GM19463 (cell line): ENCODE results near the gene MTERF1.
"Not testable (repeated sequence)": the region's sequence is repeated elsewhere in the genome, so short reads cannot be mapped to it uniquely, and the experiment has no call there.

Source experiments
- ATAC-seq: cut with Tn5 transposase; IDR thresholded peaks from one replicate; pipeline ENCODE4 v1.9.1; 2021; ENCODE audit warnings: mild to moderate bottlenecking, moderate library complexity; ENCODE audit not compliant: unreplicated experiment

Gene MTERF1

GRCh38 chr7:91887336-91888213 lies 7.1 kb upstream of the MTERF1 start:
- not testable (repeated sequence) for ATAC-seq

GRCh38 chr7:91883676-91884362 lies 3.3 kb upstream of the MTERF1 start:
- ATAC-seq = no peak

GRCh38 chr7:91880016-91880412 lies 488 bp downstream of the MTERF1 start:
- no peak for ATAC-seq

- ATAC-seq = no peak
These were observed 3.9 kb downstream of the MTERF1 start for GRCh38 chr7:91876391-91877133.

- ATAC-seq = no peak
These were observed 4.7 kb downstream of the MTERF1 start for GRCh38 chr7:91875851-91876250.

- no peak for ATAC-seq
These were observed 7.6 kb downstream of the MTERF1 start for GRCh38 chr7:91872928-91873327.

- no peak for ATAC-seq
These were observed 8.4 kb downstream of the MTERF1 start for GRCh38 chr7:91872069-91872468.

- ATAC-seq = no peak
These were observed 10.8 kb downstream of the MTERF1 start for GRCh38 chr7:91869661-91870060.

- no peak for ATAC-seq
These were observed 13.8 kb downstream of the MTERF1 start for GRCh38 chr7:91866599-91867148.

GRCh38 chr7:91865511-91865910 lies 15.0 kb downstream of the MTERF1 start:
- no peak for ATAC-seq

- ATAC-seq = not testable (repeated sequence)
These were observed 15.9 kb downstream of the MTERF1 start for GRCh38 chr7:91864604-91865003.

GRCh38 chr7:91864070-91864469 lies 16.4 kb downstream of the MTERF1 start:
- no peak for ATAC-seq

- ATAC-seq = no peak
These were observed 28.2 kb downstream of the MTERF1 start for GRCh38 chr7:91852263-91852741.

GRCh38 chr7:91850455-91850854 lies 30.0 kb downstream of the MTERF1 start:
- no peak for ATAC-seq

- ATAC-seq = no peak
These were observed 32.5 kb downstream of the MTERF1 start for GRCh38 chr7:91847876-91848588.

- no peak for ATAC-seq
These were observed 33.3 kb downstream of the MTERF1 start for GRCh38 chr7:91847231-91847630.

- no peak for ATAC-seq
These were observed 34.1 kb downstream of the MTERF1 start for GRCh38 chr7:91846436-91846835.

- peak; percentile 78 for ATAC-seq
These were observed 36.7 kb downstream of the MTERF1 start for GRCh38 chr7:91843831-91844230.

- ATAC-seq = no peak
These were observed 42.1 kb downstream of the MTERF1 start for GRCh38 chr7:91838439-91838838.

- ATAC-seq = no peak
These were observed 43.0 kb downstream of the MTERF1 start for GRCh38 chr7:91837397-91838070.
